Measurements from ENCODE around the gene POLR3GL. TPM values are rescaled to one million over a fixed set of nuclear protein-coding genes. Genes with fewer than 3 reads are reported as not detected.

The POLR3GL gene
- polyA plus RNA-seq, 1 donor, result 29.6 TPM

DNA sequence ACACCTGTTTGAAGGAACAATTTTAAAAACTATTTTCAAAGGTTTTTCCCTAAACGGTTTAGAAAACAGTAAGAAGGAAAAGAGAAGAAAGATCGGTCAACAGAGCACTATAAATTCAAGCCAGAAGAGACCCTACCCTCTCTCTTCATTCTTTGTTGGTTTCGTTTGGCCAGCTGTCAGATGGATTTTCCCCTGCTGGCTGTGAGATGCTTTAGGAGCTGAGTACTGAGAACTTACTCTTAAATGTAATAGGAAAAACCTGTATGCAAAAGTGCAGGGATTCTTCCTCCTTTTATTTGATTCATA is 33.2 kb downstream of the POLR3GL start:
- Histone ChIP-seq H3K4me3 (ENCODE audit: low read length) (peak overlapping the region; percentile 83), H3K4me1 (ENCODE audit: control insufficient read depth, insufficient read depth, low read length) (peaks cover 18% of the 10 kb centered on the region), H3K27me3 (ENCODE audit: control insufficient read depth, insufficient read depth, low read length) (no peaks in the 10 kb centered on the region), H3K9me3 (ENCODE audit: control insufficient read depth, low read depth, low read length) (no peaks in the 10 kb centered on the region), H3K36me3 (ENCODE audit: control insufficient read depth, insufficient read depth, low read length) (peaks cover 25% of the 10 kb centered on the region), H3K27ac (ENCODE audit: low read length) (peak overlapping the region; percentile 90)
- DNase-seq, result no peak
- 46% methylated on average over 2 of the region's 3 CpGs for WGBS (ENCODE audit: insufficient coverage, low lambda C conversion rate)

DNA sequence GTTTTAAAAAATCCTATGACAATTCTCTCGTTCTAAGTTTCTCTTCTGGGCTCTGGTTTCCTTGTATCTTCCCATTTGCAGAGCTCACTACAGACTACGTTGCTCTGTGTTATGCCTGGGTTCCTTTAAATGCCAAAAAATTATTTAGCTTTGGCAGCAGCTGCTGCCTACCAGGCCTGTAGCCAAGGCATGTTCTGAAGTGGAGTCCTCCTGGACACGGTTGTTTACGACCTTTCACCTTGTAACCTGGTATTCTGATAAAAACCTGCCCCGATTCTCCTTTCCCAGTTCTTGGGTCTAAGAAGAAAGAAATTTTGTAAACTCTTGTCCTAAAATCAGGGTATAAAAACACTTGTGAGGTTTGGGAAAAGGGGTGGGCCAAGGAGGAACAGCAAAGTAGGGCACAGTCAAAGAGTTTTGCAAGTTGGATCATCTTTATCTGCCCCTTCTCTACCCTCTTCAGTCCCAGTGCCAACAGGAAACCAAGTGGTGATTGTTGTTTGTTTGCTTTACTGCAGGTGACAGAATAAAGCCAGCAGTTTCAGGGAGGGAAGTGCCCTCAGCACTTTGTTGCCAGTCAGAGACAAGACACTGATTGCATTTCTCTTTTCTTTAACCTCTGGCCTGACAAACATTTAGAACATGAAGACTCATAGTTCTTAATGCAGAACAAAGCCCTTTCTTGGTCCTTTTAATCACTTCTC is 35.0 kb downstream of the POLR3GL start:
- no peak for DNase-seq
- Histone ChIP-seq H3K4me1 (ENCODE audit: control insufficient read depth, insufficient read depth, low read length) (peaks cover 8% of the 10 kb centered on the region), H3K9me3 (ENCODE audit: control insufficient read depth, low read depth, low read length) (no peaks in the 10 kb centered on the region), H3K27me3 (ENCODE audit: control insufficient read depth, insufficient read depth, low read length) (no peaks in the 10 kb centered on the region), H3K36me3 (ENCODE audit: control insufficient read depth, insufficient read depth, low read length) (peaks cover 7% of the 10 kb centered on the region), H3K27ac (ENCODE audit: low read length) (peak overlapping the region; percentile 26), H3K4me3 (ENCODE audit: low read length) (no peak overlapping the region)
- 40% methylated on average over 2 of the region's 5 CpGs for WGBS (ENCODE audit: insufficient coverage, low lambda C conversion rate)

DNA sequence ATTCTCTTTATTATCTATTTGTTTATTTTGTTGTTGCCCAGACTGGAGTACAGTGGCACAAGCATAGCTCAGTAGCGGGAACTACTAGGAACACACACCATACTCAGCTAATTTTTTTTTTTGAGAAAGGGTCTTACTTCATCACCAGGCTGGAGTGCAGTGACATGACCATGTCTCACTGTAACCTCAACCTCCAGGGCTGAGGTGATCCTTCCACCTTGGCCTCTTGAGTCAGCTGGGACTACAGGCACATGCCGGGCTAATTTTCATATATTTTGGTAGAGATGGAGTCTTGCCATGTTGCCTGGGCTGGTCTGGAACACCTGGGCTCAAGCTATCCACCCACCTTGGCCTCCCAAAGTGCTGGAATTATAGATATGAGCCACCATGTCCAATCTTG is 37.2 kb downstream of the POLR3GL start:
- no peaks in the 10 kb centered on the region for H3K9me3 ChIP-seq (ENCODE audit: control insufficient read depth, low read depth, low read length)
- no peak for DNase-seq
- H3K27me3 ChIP-seq (ENCODE audit: control insufficient read depth, insufficient read depth, low read length), result no peaks in the 10 kb centered on the region
- WGBS (ENCODE audit: insufficient coverage, low lambda C conversion rate), result no CpG with 5 or more reads among the region's 2 CpGs
- H3K4me1 ChIP-seq (ENCODE audit: control insufficient read depth, insufficient read depth, low read length), result peaks cover 8% of the 10 kb centered on the region
- no peak overlapping the region for H3K27ac ChIP-seq (ENCODE audit: low read length)
- H3K36me3 ChIP-seq (ENCODE audit: control insufficient read depth, insufficient read depth, low read length), result no peaks in the 10 kb centered on the region
- no peak overlapping the region for H3K4me3 ChIP-seq (ENCODE audit: low read length)

DNA sequence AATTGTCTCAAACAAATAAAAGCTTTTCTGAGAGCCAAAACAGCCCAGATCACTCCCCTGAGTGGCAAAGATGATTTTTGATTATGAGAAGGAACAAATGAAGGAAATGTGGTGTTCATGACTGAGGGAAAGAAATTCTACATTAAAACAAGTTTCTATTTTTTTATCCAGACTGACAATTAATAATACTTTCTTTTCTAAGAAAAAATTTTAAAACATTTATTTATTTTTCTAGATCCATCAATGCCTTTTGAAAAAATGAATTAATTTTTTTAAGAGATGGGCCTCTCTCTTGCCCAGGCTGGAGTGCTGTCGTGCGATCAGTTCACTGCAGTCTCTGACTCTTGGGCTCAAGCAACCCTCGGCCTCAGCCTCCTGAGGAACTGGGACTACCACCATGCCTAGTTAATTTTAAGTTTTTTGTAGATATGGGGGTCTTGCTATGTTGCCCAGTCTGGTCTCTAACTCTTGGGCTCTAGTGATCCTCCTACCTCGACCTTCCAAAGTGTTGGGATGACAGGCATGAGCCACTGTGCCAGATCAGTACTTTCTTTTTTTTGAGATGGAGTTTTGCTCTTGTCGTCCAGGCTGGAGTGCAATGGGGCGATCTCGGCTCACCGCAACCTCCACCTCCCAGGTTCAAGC is 43.1 kb downstream of the POLR3GL start:
- H3K4me3 ChIP-seq (ENCODE audit: low read length), result no peak overlapping the region
- no peaks in the 10 kb centered on the region for H3K27me3 ChIP-seq (ENCODE audit: control insufficient read depth, insufficient read depth, low read length)
- no peak for DNase-seq
- H3K36me3 ChIP-seq (ENCODE audit: control insufficient read depth, insufficient read depth, low read length), result no peaks in the 10 kb centered on the region
- no CpG with 5 or more reads among the region's 8 CpGs for WGBS (ENCODE audit: insufficient coverage, low lambda C conversion rate)
- H3K4me1 ChIP-seq (ENCODE audit: control insufficient read depth, insufficient read depth, low read length), result peaks cover 2% of the 10 kb centered on the region
- H3K27ac ChIP-seq (ENCODE audit: low read length), result no peak overlapping the region
- no peaks in the 10 kb centered on the region for H3K9me3 ChIP-seq (ENCODE audit: control insufficient read depth, low read depth, low read length)

DNA sequence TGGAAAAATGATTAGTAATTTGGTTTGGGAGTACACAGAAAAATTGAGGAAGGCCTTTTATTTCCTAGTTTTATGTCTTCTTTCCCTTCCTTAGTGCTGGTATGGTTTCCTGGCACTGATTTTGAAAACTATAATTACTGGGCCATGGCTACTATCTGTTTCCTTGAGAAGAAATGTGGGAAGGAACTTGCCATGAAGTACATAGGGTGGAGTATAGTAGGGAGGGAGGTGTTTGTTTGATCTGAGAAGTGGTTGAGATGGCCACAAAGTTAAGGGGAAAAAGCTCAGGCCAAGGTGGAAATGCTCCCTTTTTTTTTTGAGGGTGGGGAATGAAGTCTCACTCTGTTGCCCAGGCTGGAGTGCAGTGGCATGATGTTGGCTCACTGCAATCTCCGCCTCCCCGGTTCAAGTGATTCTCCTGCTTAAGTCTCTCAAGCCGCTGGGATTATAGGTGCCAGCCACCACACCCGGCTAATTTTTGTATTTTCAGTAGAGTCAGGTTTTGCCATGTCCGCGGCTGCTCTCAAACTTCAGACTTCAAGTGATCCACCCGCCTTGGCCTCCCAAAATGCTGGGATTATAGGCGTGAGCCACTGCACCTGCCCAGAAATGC is 45.7 kb downstream of the POLR3GL start:
- DNase-seq, result no peak
- Histone ChIP-seq H3K27me3 (ENCODE audit: control insufficient read depth, insufficient read depth, low read length) (peaks cover 4% of the 10 kb centered on the region), H3K9me3 (ENCODE audit: control insufficient read depth, low read depth, low read length) (no peaks in the 10 kb centered on the region), H3K36me3 (ENCODE audit: control insufficient read depth, insufficient read depth, low read length) (no peaks in the 10 kb centered on the region), H3K27ac (ENCODE audit: low read length) (no peak overlapping the region), H3K4me3 (ENCODE audit: low read length) (no peak overlapping the region), H3K4me1 (ENCODE audit: control insufficient read depth, insufficient read depth, low read length) (peaks cover 2% of the 10 kb centered on the region)
- no CpG with 5 or more reads among the region's 8 CpGs for WGBS (ENCODE audit: insufficient coverage, low lambda C conversion rate)

DNA sequence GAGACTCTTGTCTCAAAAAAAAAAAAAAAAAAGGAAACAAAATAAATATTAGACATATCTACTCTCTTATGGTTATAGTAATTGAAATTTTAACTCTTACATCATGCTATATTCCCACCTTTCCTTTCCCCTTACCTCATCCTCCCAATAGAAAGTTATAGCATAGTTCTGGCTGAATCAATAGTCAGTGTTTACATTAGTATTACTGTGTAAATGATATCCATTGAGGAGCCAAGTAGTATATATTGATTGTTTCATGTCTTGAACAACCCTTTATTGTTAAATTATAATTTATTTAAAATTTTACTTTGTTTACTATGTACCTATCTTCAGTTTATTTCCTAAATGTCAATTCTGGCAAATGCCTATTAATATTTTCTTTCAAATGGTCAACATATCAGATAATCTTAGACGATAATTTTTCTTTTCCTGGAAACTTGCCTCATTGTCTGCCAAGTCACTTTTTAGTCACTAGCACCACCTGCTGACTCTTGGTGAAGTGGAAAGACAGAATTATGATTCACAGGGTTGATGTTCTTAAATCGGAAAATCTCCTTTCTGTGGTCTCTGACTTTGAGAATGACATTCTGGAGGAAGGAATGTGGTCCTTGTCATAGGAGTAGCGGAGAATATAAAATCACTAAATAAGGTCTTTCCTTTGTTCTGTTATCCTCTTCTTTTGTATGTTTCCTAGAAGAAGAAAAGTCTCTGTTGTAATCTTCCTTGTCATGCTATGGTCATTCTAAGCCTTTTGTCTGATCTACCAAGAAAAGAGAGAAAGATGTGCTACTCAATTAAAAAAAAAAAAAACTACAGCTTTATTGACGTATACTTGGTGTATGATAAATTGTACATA is 48.4 kb downstream of the POLR3GL start:
- no peak overlapping the region for H3K27ac ChIP-seq (ENCODE audit: low read length)
- H3K4me1 ChIP-seq (ENCODE audit: control insufficient read depth, insufficient read depth, low read length), result no peaks in the 10 kb centered on the region
- no peak overlapping the region for H3K4me3 ChIP-seq (ENCODE audit: low read length)
- peak in 1 of 2 donors; percentile 53 for DNase-seq
- H3K36me3 ChIP-seq (ENCODE audit: control insufficient read depth, insufficient read depth, low read length), result no peaks in the 10 kb centered on the region
- H3K9me3 ChIP-seq (ENCODE audit: control insufficient read depth, low read depth, low read length), result no peaks in the 10 kb centered on the region
- 0% methylated on average over 1 of the region's 4 CpGs for WGBS (ENCODE audit: insufficient coverage, low lambda C conversion rate)
- peaks cover 11% of the 10 kb centered on the region for H3K27me3 ChIP-seq (ENCODE audit: control insufficient read depth, insufficient read depth, low read length)

DNA sequence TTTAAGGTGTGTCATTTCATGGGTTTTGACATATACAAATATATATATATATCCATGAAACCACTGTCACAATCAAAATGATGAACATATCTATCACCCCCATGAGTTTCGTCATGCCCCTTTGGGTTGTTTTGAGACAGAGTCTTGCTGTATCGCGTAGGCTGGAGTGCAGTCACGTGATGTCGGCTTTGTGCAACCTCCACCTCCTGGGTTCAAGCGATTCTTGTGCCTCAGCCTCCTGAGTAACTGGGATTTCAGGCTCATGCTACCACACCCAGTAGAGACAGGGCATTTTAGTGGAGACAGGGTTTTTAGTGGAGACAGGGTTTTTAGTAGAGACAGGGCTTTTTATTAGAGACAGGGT is 49.1 kb downstream of the POLR3GL start:
- WGBS (ENCODE audit: insufficient coverage, low lambda C conversion rate), result no CpG with 5 or more reads among the region's 6 CpGs
- Histone ChIP-seq H3K27me3 (ENCODE audit: control insufficient read depth, insufficient read depth, low read length) (peaks cover 17% of the 10 kb centered on the region), H3K36me3 (ENCODE audit: control insufficient read depth, insufficient read depth, low read length) (no peaks in the 10 kb centered on the region), H3K9me3 (ENCODE audit: control insufficient read depth, low read depth, low read length) (no peaks in the 10 kb centered on the region), H3K4me3 (ENCODE audit: low read length) (no peak overlapping the region), H3K4me1 (ENCODE audit: control insufficient read depth, insufficient read depth, low read length) (no peaks in the 10 kb centered on the region), H3K27ac (ENCODE audit: low read length) (no peak overlapping the region)
- no peak for DNase-seq

DNA sequence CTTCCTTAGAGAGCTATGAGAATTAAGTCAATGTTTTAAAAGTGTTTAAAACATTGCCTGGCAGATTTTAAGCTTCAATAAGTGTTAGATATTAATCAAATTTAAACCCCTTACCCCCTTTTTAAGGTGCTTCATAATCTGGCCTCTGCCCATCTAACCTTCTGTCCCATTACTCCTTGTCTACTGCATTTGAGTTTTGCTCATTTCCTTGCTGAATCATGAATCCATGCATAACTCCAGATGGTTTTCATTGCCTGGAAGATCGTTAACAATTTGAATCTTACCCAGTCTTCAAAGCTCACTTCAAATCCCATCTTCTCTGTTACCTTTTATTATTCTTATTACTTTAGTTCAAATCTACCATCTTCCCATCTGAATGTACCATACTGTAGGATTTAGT is 52.4 kb downstream of the POLR3GL start:
- Histone ChIP-seq H3K9me3 (ENCODE audit: control insufficient read depth, low read depth, low read length) (peaks cover 3% of the 10 kb centered on the region), H3K27ac (ENCODE audit: low read length) (no peak overlapping the region), H3K36me3 (ENCODE audit: control insufficient read depth, insufficient read depth, low read length) (no peaks in the 10 kb centered on the region), H3K4me3 (ENCODE audit: low read length) (no peak overlapping the region), H3K4me1 (ENCODE audit: control insufficient read depth, insufficient read depth, low read length) (peaks cover 5% of the 10 kb centered on the region), H3K27me3 (ENCODE audit: control insufficient read depth, insufficient read depth, low read length) (peaks cover 45% of the 10 kb centered on the region)
- DNase-seq, result no peak
- WGBS (ENCODE audit: insufficient coverage, low lambda C conversion rate), result 100% methylated on average over 1 of the region's 1 CpG

DNA sequence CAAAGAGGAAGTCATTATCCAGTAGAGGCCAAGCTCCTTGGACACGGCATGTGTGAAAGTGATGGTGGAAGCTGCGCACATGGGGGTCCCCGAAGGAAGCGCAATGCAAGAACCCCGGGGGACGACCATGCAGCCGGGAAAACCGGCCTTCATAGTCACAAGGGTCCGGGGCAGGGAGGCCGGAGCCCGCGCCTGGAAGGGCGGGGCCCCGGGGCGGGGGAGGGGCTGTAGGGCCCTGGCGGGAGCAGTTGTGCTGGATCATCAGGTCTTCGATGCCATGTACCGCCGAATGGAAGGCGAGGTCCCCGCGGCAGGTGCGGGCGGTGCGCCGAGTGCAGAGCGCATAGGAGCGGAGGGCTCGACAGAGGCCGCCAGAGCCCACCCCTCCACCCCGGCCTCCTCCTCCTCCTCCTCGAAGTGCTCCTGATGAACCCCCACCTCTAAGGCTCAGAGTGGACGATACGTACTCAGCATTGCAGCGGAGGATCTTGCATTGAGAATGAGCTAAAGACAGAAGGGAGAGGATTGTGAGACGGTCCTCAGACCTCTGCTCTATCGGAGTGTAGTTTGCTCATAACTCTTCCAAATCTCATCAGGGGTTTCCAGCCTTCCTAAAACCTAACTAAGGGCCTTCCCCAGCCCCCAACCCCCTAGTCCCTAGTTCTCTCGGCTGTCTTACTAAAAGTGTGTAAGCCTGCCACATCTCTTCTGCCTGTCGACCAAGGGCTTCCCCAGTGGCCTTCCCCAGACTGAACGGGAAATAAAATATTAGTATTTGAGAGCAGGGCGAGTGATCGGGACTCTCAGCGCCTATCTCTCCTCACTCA is 55.0 kb downstream of the POLR3GL start:
- no CpG with 5 or more reads among the region's 43 CpGs for WGBS (ENCODE audit: insufficient coverage, low lambda C conversion rate)
- no peak overlapping the region for H3K4me3 ChIP-seq (ENCODE audit: low read length)
- H3K27ac ChIP-seq (ENCODE audit: low read length), result no peak overlapping the region
- H3K9me3 ChIP-seq (ENCODE audit: control insufficient read depth, low read depth, low read length), result peaks cover 3% of the 10 kb centered on the region
- DNase-seq, result no peak
- no peaks in the 10 kb centered on the region for H3K36me3 ChIP-seq (ENCODE audit: control insufficient read depth, insufficient read depth, low read length)
- H3K4me1 ChIP-seq (ENCODE audit: control insufficient read depth, insufficient read depth, low read length), result peaks cover 5% of the 10 kb centered on the region
- peaks cover 44% of the 10 kb centered on the region for H3K27me3 ChIP-seq (ENCODE audit: control insufficient read depth, insufficient read depth, low read length)

Measured in large intestine (tissue), 3 donors.